H1 (cell line): ENCODE results near the gene LMO2.

Source experiments
- ATF2 ChIP-seq: IDR thresholded peaks from 2 replicates; pipeline ENCODE4 v1.6.1; 2012; ENCODE audit warnings: low read length, inconsistent platforms
- CEBPB ChIP-seq: IDR thresholded peaks from 2 replicates; pipeline ENCODE4 v1.6.1; 2012; ENCODE audit warnings: low read depth, low read length
- CHD2 ChIP-seq: IDR thresholded peaks from 2 replicates; pipeline ENCODE4 v1.6.1; 2012; ENCODE audit warnings: low read length, improper control_type of control experiment
- KDM5A ChIP-seq: fragments of 200-600 bp; IDR thresholded peaks from 2 replicates; pipeline ENCODE4 v1.7.1; 2012; ENCODE audit warnings: mild to moderate bottlenecking, low read length, inconsistent platforms, mixed read lengths
- TEAD4 ChIP-seq: IDR thresholded peaks from 2 replicates; pipeline ENCODE4 v1.6.1; 2012; ENCODE audit warnings: low read depth, low read length, inconsistent platforms, mixed read lengths

- TF ChIP-seq CHD2 (no peak), CEBPB (no peak), ATF2 (no peak), KDM5A (no peak), TEAD4 (no peak)
These were observed 17.7 kb upstream of the LMO2 start for GRCh38 chr11:33909552-33909951.
